Right cardiac atrium (tissue), 5 donors: ENCODE measurements around the gene CCDC124. TPM values are rescaled to one million over a fixed set of nuclear protein-coding genes. Genes with fewer than 3 reads are reported as not detected.
"Not testable (repeated sequence)": the region's sequence is repeated elsewhere in the genome, so short reads cannot be mapped to it uniquely, and the experiment has no call there.

Source experiments
- ATAC-seq, 2 donors: fragments of 200-7000 bp; cut with Tn5 transposase; one replicate each; pipeline versions ENCODE4 v1.8.0 to v1.9.1; 2020; ENCODE audit warnings: moderate library complexity in 2 of 2, mild to moderate bottlenecking in 1 of 2
- DNase-seq, 3 donors: peaks; one replicate each; pipeline ENCODE4 v3.0.0-alpha.2; 2020
- H3K27ac ChIP-seq: one replicate; pipeline ENCODE4 v1.5.1; 2013; ENCODE audit warnings: mild to moderate bottlenecking, low read length, control low read depth, moderate library complexity
- H3K27me3 ChIP-seq: one replicate; pipeline ENCODE4 v1.6.1; 2013; ENCODE audit not compliant: control insufficient read depth, insufficient read depth
- H3K4me1 ChIP-seq: one replicate; pipeline ENCODE4 v1.6.1; 2013; ENCODE audit warnings: low read length; ENCODE audit not compliant: control insufficient read depth, insufficient read depth
- H3K4me3 ChIP-seq: one replicate; pipeline ENCODE4 v1.5.1; 2013; ENCODE audit warnings: low read length, control low read depth
- H3K9me3 ChIP-seq: one replicate; pipeline ENCODE4 v1.6.1; 2013; ENCODE audit warnings: low read length; ENCODE audit not compliant: control insufficient read depth
- WGBS: extraction: QIAGEN DNeasy Blood & Tissue Kit; methylation state at CpG from one replicate; pipeline ENCODE4 v1.1.7; 2013; 5-methylcytosine and 5-hydroxymethylcytosine counted together
- intact Hi-C, 4 donors: fragments of 100-400 bp; cut with DNase I; formaldehyde crosslinking; loops; one replicate each; pipeline versions ENCODE4 v1.11.0 to v1.14.0; 2022 to 2023
- long read RNA-seq, 4 donors: library from polyadenylated mRNA; unstranded; transcript quantifications; one replicate each; pipeline ENCODE4 v2.0.0, GENCODE V29; 2020 to 2021
- polyA plus RNA-seq: library from polyadenylated mRNA; stranded (reverse); fragments of 200-250 nt; gene quantifications from one replicate; pipeline ENCODE4 v1.2.3, GENCODE V29; 2013
- total RNA-seq, 4 donors: library from RNA; stranded (reverse); fragmentation: NEBNext Ultra II Directional; extraction: Animal tissue kit (Norgen Biotek cat#: 25700); gene quantifications; one replicate each; pipeline ENCODE4 v1.2.1, GENCODE V29; 2021
- donor health status: healthy with polysubstance abuse.
- donor health status: DM: no; HTN: yes; CAD: no.
- donor health status: DM: no; HTN: no; CAD: no.
- donor health status: DM: no; HTN: yes; CAD: no; lungs with severe emphysema.
- donor health status: DM: yes; HTN: yes; CAD: no.

The CCDC124 gene
- total RNA-seq (10 to 100 TPM; 76.1 to 87.6 (median 78.8) TPM), polyA plus RNA-seq (136 TPM)
- long read RNA-seq, donor 1, transcript CCDC124-201 (5 exons, 938 nt): major isoform, 74 of 86 reads
- long read RNA-seq, donor 1, partial matches to known transcripts: 8 of 86 reads
- long read RNA-seq, donor 1, other reads (novel, unspliced or antisense): 4 of 86 reads
- long read RNA-seq, donor 2, transcript CCDC124-201 (5 exons, 938 nt): major isoform, 45 of 52 reads
- long read RNA-seq, donor 2, partial matches to known transcripts: 6 of 52 reads
- long read RNA-seq, donor 2, other reads (novel, unspliced or antisense): 1 of 52 reads
- long read RNA-seq, donor 3, transcript CCDC124-201 (5 exons, 938 nt): major isoform, 45 of 59 reads
- long read RNA-seq, donor 3, partial matches to known transcripts: 12 of 59 reads
- long read RNA-seq, donor 3, other reads (novel, unspliced or antisense): 2 of 59 reads
- long read RNA-seq, donor 4, transcript CCDC124-201 (5 exons, 938 nt): major isoform, 45 of 55 reads
- long read RNA-seq, donor 4, partial matches to known transcripts: 4 of 55 reads
- long read RNA-seq, donor 4, other reads (novel, unspliced or antisense): 6 of 55 reads

GRCh38 chr19:17932485-17933338, at the start of gene CCDC124:
Gene CCDC124, plus strand, starts transcription at chr19:17933015. Its CDS starts 3,406 bp downstream, at chr19:17936421.
- H3K27me3 ChIP-seq: no peaks in the 10 kb centered on the region
- ATAC-seq: peak; percentile 96 to 97
- under 1% methylated on average over 64 of the region's 64 CpGs for WGBS
- H3K4me1 ChIP-seq: peaks cover 6% of the 10 kb centered on the region
- H3K27ac ChIP-seq: peak within 1 kb of the TSS; percentile 80
- intact Hi-C loops: no loop called here
- DNase-seq: peak; percentile 93 to 97 (median 96)
- H3K9me3 ChIP-seq: no peaks in the 10 kb centered on the region
- H3K4me3 ChIP-seq: peak within 1 kb of the TSS; percentile 83

GRCh38 chr19:17883627-17884410, 49.0 kb upstream of the CCDC124 start:
- Histone ChIP-seq H3K9me3 (no peaks in the 10 kb centered on the region), H3K27ac (no peak overlapping the region), H3K4me3 (no peak overlapping the region), H3K4me1 (no peaks in the 10 kb centered on the region), H3K27me3 (no peaks in the 10 kb centered on the region)
- intact Hi-C loops: no loop called here
- DNase-seq: no peak
- WGBS: 72% methylated on average over 33 of the region's 33 CpGs
- ATAC-seq: no peak

GRCh38 chr19:17886515-17886914, 46.3 kb upstream of the CCDC124 start:
- Histone ChIP-seq H3K27me3 (no peaks in the 10 kb centered on the region), H3K27ac (no peak overlapping the region), H3K4me1 (no peaks in the 10 kb centered on the region), H3K9me3 (no peaks in the 10 kb centered on the region), H3K4me3 (no peak overlapping the region)
- no peak for ATAC-seq
- intact Hi-C loops: no loop called here
- DNase-seq: no peak
- 75% methylated on average over 7 of the region's 7 CpGs for WGBS

DNA sequence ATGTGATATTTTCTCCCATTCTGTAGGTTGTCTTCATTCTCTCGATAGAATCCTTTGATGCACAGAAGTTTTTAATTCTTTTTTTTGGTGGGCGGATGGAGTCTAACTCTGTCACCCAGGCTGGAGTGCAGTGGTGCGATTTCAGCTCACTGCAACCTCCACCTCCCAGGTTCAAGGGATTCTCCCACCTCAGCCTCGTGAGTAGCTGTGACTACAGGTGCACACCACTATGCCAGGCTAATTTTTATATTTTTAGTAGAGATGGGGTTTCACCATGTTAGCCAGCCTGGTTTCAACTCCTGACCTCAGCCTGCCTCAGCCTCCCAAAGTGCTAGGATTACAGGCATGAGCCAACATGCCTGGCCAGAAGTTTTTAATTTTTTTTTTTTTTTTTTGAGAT, 45.6 kb upstream of the CCDC124 start:
- H3K9me3 ChIP-seq, ATAC-seq, DNase-seq, H3K27me3 ChIP-seq, intact Hi-C loops, H3K27ac ChIP-seq, H3K4me3 ChIP-seq, H3K4me1 ChIP-seq: not testable (repeated sequence)
- WGBS: 75% methylated on average over 4 of the region's 4 CpGs

GRCh38 chr19:17888260-17888659, 44.6 kb upstream of the CCDC124 start:
- WGBS: 73% methylated on average over 7 of the region's 7 CpGs
- no peak overlapping the region for H3K4me3 ChIP-seq
- no peak overlapping the region for H3K27ac ChIP-seq
- intact Hi-C loops: no loop called here
- H3K27me3 ChIP-seq: no peaks in the 10 kb centered on the region
- ATAC-seq (no peak), DNase-seq (no peak)
- no peaks in the 10 kb centered on the region for H3K9me3 ChIP-seq
- H3K4me1 ChIP-seq: no peaks in the 10 kb centered on the region

GRCh38 chr19:17889609-17890214, 43.1 kb upstream of the CCDC124 start:
- 25% methylated on average over 18 of the region's 18 CpGs for WGBS
- intact Hi-C loops: no loop called here
- Histone ChIP-seq H3K27ac (no peak overlapping the region), H3K27me3 (no peaks in the 10 kb centered on the region), H3K4me3 (no peak overlapping the region), H3K9me3 (no peaks in the 10 kb centered on the region), H3K4me1 (no peaks in the 10 kb centered on the region)
- DNase-seq (peak in 1 of 3 donors; percentile 56), ATAC-seq (no peak)

DNA sequence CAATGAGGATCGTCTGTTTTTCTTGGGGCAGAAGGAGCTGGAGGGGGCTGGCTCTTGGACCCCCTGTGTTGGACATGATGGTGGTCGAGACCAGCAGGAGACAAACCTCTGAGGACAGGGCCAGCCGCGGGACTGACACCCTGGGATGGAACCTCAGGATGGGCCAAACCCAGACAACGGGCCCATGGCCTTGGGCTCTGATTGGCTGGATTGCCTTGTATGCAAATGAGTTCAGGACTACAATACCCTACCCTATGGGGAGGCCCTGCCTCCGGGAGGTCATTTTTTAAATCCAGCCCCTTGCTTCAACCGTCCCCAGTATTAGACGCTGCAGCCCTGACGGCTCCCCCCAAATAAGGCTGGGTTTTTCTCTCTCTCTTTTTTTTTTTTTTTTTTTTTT, 39.0 kb upstream of the CCDC124 start:
- no peaks in the 10 kb centered on the region for H3K4me1 ChIP-seq
- WGBS: 75% methylated on average over 9 of the region's 9 CpGs
- H3K9me3 ChIP-seq: no peaks in the 10 kb centered on the region
- no peak for ATAC-seq
- intact Hi-C loops: no loop called here
- H3K4me3 ChIP-seq: no peak overlapping the region
- H3K27ac ChIP-seq: no peak overlapping the region
- H3K27me3 ChIP-seq: no peaks in the 10 kb centered on the region
- DNase-seq: no peak

- Histone ChIP-seq H3K9me3 (no peaks in the 10 kb centered on the region), H3K4me1 (no peaks in the 10 kb centered on the region), H3K27ac (no peak overlapping the region), H3K4me3 (no peak overlapping the region), H3K27me3 (peaks cover 2% of the 10 kb centered on the region)
- 68% methylated on average over 6 of the region's 6 CpGs for WGBS
- ATAC-seq (no peak), DNase-seq (no peak)
- intact Hi-C loops: no loop called here
Measured at GRCh38 chr19:17902701-17903100, 30.1 kb upstream of the CCDC124 start.

- no peaks in the 10 kb centered on the region for H3K4me1 ChIP-seq
- no peak for ATAC-seq
- no peak overlapping the region for H3K27ac ChIP-seq
- no peaks in the 10 kb centered on the region for H3K9me3 ChIP-seq
- 90% methylated on average over 3 of the region's 3 CpGs for WGBS
- DNase-seq: no peak
- intact Hi-C loops: no loop called here
- no peak overlapping the region for H3K4me3 ChIP-seq
- H3K27me3 ChIP-seq: no peaks in the 10 kb centered on the region
Measured at GRCh38 chr19:17908244-17908643, 24.6 kb upstream of the CCDC124 start.

GRCh38 chr19:17909003-17909732, 23.6 kb upstream of the CCDC124 start:
- DNase-seq: no peak
- Histone ChIP-seq H3K4me1 (no peaks in the 10 kb centered on the region), H3K27me3 (no peaks in the 10 kb centered on the region), H3K9me3 (peaks cover 1% of the 10 kb centered on the region), H3K27ac (no peak overlapping the region), H3K4me3 (no peak overlapping the region)
- WGBS: 58% methylated on average over 7 of the region's 7 CpGs
- ATAC-seq: no peak
- intact Hi-C loops: no loop called here
